ENCODE results near the gene KLHL34.

KLHL34 gene

DNA sequence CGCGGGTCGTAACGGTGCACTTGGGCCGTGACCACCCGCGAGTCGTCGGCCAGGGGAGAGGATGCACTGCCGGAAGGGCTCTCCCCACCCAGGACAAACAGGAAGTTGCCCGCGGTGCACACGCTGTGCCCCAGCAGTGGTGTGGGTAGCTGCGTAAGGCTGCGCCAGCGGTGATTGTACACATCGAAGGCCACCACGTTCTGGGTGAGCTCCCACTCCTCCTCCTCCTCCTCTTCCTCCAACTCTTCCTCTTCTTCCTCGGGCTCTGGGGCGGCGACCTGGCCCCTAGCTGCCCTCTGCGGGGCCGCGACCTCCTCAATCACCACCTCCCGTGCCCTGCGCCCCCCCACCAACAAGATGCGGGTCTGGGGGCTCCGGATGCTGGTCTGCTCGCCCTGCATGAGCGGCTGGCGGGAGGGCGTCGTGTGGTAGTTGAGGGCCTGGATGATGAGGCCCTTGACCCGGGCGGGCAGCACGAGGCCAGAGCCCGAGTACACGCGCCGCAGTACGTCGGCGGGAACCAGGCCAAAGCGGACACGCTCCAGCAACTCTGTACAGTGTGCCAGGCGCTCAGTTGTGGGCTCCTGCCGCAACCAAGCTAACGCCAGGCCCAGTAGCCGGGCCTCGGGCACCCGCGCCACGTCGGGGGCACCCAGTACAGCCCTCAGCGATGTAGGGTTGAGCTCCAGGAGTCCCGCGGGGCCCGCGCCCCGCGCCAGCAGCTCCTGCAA lies 1.4 kb downstream of the KLHL34 start:
- no peak for DNase-seq (ENCODE audit: low read depth in 2 of 2, low spot score in 1 of 2)

DNA sequence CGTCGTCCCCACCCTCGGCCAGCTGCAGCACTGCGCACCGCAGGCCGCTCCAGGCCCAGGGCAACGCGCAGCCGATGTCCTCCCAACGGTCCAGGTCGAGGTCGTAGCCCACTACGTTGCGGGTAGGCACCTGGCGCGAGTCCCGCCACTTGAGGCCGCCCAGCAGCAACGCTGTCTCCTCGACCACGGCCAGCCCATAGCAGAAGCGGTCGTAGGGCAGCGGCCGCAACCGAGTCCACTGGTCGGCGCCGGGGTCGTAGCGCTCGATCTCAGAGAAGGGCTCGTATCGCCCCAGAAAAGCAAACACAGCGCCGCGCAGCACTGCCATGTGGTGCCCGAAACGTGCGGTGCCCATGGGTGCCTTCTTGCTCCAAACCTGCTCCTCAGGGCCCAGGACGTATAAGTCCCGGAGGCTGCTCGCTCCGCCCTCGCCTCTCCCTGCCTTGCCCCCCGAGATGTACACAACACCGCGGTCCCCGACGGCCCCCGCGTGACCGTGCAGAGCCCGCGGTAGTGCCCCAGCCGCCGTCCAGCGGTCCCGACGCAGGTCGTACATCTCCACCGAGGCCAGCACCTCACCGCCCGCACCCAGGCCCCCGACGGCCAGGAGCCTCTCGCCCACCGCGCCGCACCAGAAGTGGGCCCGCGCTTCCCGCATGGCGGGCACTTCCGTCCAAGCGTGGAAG lies 2.1 kb downstream of the KLHL34 start:
- DNase-seq (ENCODE audit: low read depth in 2 of 2, low spot score in 1 of 2) = no peak

DNA sequence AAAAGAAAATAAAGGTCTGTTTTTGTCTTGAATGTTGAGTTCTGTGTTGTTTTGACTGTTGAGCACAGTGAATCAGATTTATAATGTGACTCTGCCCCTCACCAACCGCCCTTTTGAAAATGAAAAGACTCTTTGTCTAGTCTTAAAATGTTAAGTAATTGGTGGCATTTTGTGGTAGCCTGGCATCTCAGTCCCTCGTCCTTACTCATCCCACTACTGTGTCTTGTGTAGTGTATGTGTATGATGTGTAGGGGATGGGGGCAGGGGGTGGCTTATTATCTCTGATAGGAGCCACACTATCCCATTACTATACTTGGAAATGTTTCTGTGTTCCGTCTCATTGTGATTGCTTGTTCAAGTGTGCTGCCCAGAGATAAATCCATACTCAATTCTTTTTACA lies 12.2 kb downstream of the KLHL34 start:
- DNase-seq (ENCODE audit: low read depth in 2 of 2, low spot score in 1 of 2) = no peak

DNA sequence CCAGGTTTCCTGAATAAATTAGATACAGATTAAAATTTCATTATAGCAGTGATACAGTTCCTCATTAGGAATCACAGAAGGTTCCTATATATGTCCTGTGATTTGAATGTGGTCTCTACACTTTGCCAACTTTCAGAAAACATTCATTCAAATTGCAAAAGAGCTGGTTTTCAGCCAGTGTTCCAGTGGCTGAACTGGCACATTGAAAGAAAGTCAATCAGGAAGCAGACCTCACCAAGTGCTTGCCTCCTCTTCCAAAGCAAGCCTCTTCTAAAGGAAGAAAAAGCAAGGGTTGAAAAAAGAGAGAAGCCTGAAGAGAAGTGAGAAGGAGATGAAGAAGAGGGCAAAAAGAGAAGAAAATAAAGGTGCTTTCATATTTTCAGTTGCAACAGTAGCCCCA lies 12.7 kb downstream of the KLHL34 start:
- DNase-seq (ENCODE audit: low read depth in 2 of 2, low spot score in 1 of 2) = no peak

DNA sequence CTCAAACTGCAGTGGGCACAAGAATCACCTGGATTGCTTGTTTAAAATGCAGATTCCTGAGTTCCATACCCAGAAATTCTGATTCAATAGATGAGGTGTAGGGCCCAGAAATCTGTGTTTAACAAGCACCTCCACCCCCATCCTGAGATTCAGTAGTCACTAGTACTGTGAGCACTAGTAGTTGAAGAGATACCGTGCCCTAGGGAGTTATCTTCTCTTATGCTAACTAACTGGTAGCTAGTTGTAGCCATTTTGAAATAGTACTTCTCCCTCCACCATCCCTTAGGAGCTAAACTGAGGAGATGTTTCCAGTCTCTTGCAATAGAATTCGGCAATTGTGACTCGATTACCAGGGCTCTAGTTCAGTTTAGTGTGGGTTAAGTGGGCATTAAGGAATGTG lies 18.4 kb downstream of the KLHL34 start:
- DNase-seq (ENCODE audit: low read depth in 2 of 2, low spot score in 1 of 2) = no peak

DNA sequence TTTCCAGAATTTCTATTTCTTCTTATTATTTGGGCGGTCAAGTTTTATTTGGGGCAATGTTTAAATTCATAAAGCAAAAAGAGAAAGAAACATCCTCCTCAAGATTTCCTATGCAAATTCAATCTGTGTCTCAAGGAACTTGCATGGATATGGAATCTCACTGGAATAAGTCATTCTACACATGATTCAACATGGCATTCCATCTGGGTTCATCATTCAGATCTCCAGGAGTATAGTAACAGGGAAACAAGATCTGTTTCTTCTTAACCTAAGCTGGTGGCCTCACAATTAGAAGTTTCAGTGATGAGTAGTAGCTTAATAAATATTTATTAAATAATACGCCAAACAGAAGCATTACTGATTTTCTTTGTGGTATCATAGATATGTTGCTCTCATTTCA lies 19.8 kb downstream of the KLHL34 start:
- no peak for DNase-seq (ENCODE audit: low read depth in 2 of 2, low spot score in 1 of 2)

DNA sequence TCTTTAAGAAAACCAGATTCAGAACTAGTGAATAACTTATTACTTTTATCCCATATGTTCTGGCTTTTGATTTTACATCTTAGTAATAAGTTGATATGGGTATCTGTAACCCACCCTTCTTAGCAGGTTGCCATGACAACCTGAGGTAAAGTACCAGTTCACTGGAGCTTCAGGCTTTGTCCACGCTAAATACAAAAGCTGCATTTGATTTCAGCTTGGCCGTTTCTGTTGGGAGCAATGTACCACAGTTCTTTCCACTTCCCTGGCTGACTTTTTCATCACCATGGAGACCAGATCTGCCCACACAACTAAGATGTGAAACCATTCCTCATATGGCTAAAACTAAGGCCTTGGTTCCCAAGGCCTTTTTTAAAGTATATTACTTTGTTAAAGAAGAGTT lies 26.1 kb downstream of the KLHL34 start:
- no peak for DNase-seq (ENCODE audit: low read depth in 2 of 2, low spot score in 1 of 2)

DNA sequence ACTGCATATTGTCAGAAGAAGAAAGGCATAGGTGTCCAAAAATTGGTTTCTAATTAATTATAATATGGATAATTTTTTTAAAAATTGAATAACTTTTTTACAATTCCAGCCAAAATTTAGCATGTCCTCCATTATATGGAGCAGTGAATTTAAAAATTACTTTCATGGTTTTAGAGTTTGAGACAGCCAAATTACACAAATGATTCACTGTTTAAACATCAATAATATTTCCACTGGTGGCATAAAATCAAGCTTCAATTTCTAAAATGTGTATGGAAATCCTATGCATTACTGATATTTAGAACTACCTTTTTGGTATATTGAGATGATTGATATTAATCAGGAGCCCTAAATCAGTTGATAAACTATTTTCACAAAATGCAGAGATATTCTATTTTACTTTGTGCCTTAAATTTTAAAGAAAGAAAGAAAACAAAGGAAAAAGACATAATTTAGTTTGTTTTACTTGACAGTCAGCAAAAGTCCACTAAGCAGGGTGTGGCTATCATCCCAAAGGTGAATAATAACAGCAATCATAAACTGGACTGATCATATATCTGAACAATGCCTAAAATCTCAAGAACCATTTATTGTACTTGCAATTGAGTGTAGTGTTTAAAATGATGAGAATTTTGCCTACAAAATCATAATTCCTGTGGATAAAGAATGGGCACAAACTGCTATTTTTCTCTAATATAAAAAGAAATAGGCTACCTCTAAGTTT lies 34.2 kb downstream of the KLHL34 start:
- no peak for DNase-seq (ENCODE audit: low read depth in 2 of 2, low spot score in 1 of 2)

DNA sequence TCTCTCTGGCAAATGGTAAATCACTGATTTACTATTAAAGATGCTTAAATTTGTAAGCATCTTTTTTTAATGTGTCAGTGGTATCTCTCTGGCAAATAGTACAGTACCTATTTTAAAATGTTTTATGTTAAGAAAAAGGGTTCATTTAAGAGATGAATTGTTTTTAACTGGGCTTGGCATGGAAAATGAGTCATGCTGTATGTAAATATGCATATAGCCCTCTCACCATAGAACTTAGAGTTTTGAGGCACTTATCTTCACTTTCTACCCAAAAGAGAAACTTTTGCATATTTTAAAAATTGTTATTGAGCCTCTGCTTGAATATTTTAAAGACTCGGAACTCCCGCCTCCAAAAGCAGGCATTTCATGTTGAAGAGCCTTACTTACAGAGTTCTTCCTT lies 37.9 kb downstream of the KLHL34 start:
- no peak for DNase-seq (ENCODE audit: low read depth in 2 of 2, low spot score in 1 of 2)

DNA sequence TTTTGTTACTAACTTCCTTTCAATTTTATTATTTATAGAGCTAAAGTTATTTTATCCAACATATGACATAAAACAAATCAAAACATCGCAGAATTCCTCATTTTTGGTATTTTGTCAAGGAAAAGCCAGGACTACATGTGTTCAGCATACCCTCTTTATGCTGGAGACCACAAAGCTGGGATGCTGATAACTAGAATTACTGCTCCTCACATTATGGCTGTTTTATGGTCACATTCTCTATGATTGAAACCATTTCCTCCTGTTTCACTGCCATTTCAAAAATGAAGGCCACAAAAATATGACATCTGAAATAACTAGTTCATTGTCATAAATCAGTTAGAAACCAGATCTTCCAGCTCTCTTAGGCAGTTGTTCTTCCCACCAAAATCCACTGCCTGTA lies 41.7 kb downstream of the KLHL34 start:
- no peak for DNase-seq (ENCODE audit: low read depth in 2 of 2, low spot score in 1 of 2)

DNA sequence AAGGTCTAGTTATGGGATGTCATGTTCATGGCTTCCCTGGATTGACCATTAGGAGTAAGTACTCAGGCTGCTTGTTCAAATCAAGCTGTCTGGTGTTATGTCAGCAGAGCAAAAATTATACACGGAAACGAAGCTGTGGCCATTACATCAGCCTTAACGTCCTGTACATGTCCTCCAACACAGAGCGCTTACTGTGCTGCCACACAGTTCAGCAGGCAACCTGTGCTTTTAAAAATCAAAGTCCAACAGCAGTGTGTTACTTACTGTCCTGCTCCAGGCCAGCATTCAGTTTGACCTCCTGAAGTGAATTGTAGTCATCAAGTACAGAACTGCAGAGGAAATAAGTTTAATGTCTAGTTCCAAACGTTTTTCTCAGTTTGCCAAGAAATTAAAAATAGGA lies 46.0 kb downstream of the KLHL34 start:
- DNase-seq (ENCODE audit: low read depth in 2 of 2, low spot score in 1 of 2) = no peak

DNA sequence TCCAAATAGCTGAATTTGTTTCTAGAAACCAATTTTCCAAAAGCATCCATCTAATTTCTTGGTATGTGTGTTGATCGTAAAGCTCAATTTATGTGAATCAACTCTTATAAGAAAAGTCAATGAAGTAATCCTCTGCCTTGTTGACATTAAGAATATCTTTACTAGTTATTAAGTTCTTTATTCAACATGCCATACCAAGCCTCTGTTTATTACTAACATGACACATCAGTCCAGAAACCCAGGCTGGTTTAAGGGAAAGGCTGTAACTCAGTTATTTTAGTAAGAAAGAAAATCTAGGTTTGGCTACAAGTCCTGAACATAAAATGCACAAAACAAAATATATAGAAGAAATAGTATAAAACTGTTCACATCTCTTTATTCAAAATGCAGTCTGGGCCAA lies 48.0 kb downstream of the KLHL34 start:
- no peak for DNase-seq (ENCODE audit: low read depth in 2 of 2, low spot score in 1 of 2)

DNA sequence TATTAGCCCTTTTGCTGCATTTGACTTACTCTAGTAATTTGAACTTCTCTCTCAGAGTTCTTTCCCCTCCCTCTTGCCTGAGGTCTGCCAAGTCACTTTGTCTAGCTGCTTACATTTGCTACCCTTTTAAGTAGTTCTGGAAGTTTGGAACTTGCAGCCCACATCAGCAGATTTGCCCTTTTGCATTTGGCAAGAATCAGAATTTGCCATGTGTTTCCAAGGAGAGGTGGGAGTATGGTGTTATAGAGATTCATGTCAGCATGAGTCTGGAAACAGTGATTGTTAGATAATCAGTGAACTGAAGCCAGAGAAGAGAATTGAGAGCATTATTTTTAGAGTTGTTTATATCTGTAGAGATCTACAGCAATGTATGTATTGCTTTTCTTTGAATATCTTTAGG lies 52.1 kb downstream of the KLHL34 start:
- DNase-seq (ENCODE audit: low read depth in 2 of 2, low spot score in 1 of 2) = no peak
